ENCODE data around the gene CACUL1. TPM values are rescaled to one million over a fixed set of nuclear protein-coding genes. Genes with fewer than 3 reads are reported as not detected.
"Not testable (repeated sequence)": the region's sequence is repeated elsewhere in the genome, so short reads cannot be mapped to it uniquely, and the experiment has no call there.

The CACUL1 gene
- 24.1 TPM for polyA plus RNA-seq
- long read RNA-seq, donor 1, full-length matches to known transcripts: 9 of 9 reads
- long read RNA-seq, donor 1, partial matches to known transcripts: 0 of 9 reads
- long read RNA-seq, donor 1, other reads (novel, unspliced or antisense): 0 of 9 reads
- long read RNA-seq, donor 2, full-length matches to known transcripts: 19 of 19 reads
- long read RNA-seq, donor 2, partial matches to known transcripts: 0 of 19 reads
- long read RNA-seq, donor 2, other reads (novel, unspliced or antisense): 0 of 19 reads
- long read RNA-seq, donor 3: 0 reads
- long read RNA-seq, donor 4, full-length matches to known transcripts: 1 of 1 reads
- long read RNA-seq, donor 4, partial matches to known transcripts: 0 of 1 reads
- long read RNA-seq, donor 4, other reads (novel, unspliced or antisense): 0 of 1 reads
- long read RNA-seq, donor 5, full-length matches to known transcripts: 5 of 5 reads
- long read RNA-seq, donor 5, partial matches to known transcripts: 0 of 5 reads
- long read RNA-seq, donor 5, other reads (novel, unspliced or antisense): 0 of 5 reads
- long read RNA-seq, donor 6, full-length matches to known transcripts: 18 of 23 reads
- long read RNA-seq, donor 6, partial matches to known transcripts: 5 of 23 reads
- long read RNA-seq, donor 6, other reads (novel, unspliced or antisense): 0 of 23 reads
- long read RNA-seq, donor 7, full-length matches to known transcripts: 1 of 1 reads
- long read RNA-seq, donor 7, partial matches to known transcripts: 0 of 1 reads
- long read RNA-seq, donor 7, other reads (novel, unspliced or antisense): 0 of 1 reads
- long read RNA-seq, donor 8, full-length matches to known transcripts: 14 of 14 reads
- long read RNA-seq, donor 8, partial matches to known transcripts: 0 of 14 reads
- long read RNA-seq, donor 8, other reads (novel, unspliced or antisense): 0 of 14 reads
- long read RNA-seq, donor 9, full-length matches to known transcripts: 9 of 9 reads
- long read RNA-seq, donor 9, partial matches to known transcripts: 0 of 9 reads
- long read RNA-seq, donor 9, other reads (novel, unspliced or antisense): 0 of 9 reads
- long read RNA-seq, donor 10, full-length matches to known transcripts: 11 of 11 reads
- long read RNA-seq, donor 10, partial matches to known transcripts: 0 of 11 reads
- long read RNA-seq, donor 10, other reads (novel, unspliced or antisense): 0 of 11 reads
- long read RNA-seq, donor 11, full-length matches to known transcripts: 6 of 6 reads
- long read RNA-seq, donor 11, partial matches to known transcripts: 0 of 6 reads
- long read RNA-seq, donor 11, other reads (novel, unspliced or antisense): 0 of 6 reads

DNA sequence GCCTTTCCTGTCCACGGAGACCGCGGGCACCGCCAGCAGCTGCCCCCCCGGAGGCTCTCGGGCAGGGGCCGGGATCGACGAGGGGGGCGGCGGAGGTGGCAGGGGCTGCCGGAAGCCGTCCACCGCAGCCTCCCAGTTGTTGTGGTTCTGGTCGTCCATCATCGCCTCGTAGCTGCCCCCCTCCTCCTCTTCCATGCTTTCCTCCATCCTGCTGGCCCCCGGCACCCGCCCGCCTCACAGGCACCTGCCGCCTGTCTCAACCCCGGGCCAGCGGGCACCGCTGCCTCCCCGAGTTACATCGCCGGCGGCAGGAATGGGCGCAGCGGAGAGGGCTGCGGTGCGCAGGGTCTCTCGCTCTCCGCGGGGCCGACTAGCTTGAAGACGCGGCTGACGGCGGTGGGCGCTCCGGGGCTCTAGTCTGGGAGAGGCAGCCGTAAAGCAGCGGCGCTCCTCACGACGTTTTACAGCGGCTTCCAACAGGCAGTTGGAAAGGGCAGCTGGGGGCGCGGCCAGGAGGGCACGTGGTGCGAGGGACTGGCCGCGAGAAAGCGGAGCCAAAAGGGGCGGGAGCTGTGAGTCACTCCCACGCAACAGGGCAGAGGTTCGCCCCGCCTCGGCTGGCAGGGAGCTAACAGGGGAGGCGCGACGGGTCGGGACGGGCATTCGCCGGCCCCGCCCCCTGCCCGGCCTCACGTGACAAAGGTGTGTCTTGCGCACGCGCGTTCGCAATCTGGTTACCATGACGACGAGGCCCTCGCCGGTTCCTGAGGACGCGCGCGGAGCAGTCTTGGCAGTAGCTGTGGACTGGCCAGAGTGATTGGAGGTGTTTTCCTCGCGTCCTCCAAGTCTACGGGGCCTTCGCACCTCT, at the start of gene CACUL1:
Gene CACUL1 (minus strand): TSS at position 415 of the 868 bp plus-strand sequence. CDS start 208 bp downstream, at position 207.
- no peaks in the 10 kb centered on the region for H3K36me3 ChIP-seq (ENCODE audit: control insufficient read depth, insufficient read depth, low read length)
- H3K27me3 ChIP-seq (ENCODE audit: control insufficient read depth, insufficient read depth, low read length): no peaks in the 10 kb centered on the region
- H3K4me1 ChIP-seq (ENCODE audit: control insufficient read depth, insufficient read depth, low read length): peaks cover 2% of the 10 kb centered on the region
- DNase-seq: peak; percentile 100
- H3K4me3 ChIP-seq (ENCODE audit: low read length): peak within 1 kb of the TSS; percentile 83
- H3K27ac ChIP-seq (ENCODE audit: low read length): peak within 1 kb of the TSS; percentile 97
- no peaks in the 10 kb centered on the region for H3K9me3 ChIP-seq (ENCODE audit: control insufficient read depth, low read depth, low read length)
- no CpG with 5 or more reads among the region's 87 CpGs for WGBS (ENCODE audit: insufficient coverage, low lambda C conversion rate)

DNA sequence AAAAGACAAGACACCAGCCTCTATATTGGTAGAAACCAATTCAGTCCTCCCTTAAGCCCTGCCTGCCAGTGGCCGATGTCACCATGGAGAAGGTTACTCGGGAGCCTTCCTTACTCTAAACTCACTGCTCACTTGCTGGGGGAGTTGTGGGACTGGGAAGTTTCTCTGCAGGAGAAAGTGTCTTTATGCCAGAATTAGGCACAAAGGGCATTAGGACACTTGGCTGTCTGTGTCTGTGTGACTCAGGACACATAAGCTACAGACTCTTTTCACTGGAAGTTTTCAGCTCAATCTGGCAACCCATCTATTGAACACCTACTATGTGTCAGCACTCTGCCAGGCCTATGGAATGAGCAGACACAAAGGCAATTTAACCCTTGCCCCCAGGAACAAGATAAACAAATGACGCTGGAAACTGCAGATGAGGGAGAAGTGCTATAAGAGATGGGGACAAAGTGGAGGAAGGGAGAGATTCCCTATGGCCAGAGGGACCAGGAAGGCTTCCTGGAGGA, 49.5 kb upstream of the CACUL1 start:
- H3K9me3 ChIP-seq (ENCODE audit: control insufficient read depth, low read depth, low read length): no peaks in the 10 kb centered on the region
- DNase-seq: no peak
- H3K27ac ChIP-seq (ENCODE audit: low read length): no peak overlapping the region
- no peak overlapping the region for H3K4me3 ChIP-seq (ENCODE audit: low read length)
- H3K36me3 ChIP-seq (ENCODE audit: control insufficient read depth, insufficient read depth, low read length): no peaks in the 10 kb centered on the region
- no peaks in the 10 kb centered on the region for H3K4me1 ChIP-seq (ENCODE audit: control insufficient read depth, insufficient read depth, low read length)
- WGBS (ENCODE audit: insufficient coverage, low lambda C conversion rate): no CpG with 5 or more reads among the region's 3 CpGs
- H3K27me3 ChIP-seq (ENCODE audit: control insufficient read depth, insufficient read depth, low read length): no peaks in the 10 kb centered on the region

DNA sequence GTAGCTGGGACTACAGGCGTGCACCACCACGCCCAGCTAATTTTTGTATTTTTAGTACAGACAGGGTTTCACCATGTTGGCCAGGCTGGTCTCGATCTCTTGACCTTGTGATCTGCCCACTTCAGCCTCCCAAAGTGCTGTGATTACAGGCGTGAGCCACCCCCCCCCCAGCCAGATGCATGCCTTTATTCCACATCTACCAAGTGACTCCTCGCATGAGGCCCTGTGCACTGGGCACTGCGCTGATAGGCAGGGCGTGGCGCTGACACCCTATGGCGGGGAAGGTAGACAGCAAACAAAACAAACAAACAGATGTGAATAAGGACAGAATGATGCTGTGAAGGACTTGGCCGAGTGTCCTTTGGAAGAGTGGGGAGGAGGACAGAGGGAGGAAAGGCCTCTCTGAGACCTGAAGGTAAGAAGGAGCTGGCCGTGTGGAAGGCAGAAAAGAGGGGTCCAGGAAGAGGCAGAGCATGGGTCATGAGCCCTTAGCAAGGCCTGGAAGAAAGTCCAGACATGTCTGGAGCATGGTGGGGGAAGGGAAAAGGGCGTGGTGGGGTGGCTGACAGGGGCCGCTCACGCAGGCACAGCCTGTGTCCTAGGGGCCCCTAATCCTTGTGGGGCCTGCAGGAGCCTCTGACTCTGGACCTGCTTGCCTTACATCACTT, 47.5 kb upstream of the CACUL1 start:
- 60% methylated on average over 1 of the region's 14 CpGs for WGBS (ENCODE audit: insufficient coverage, low lambda C conversion rate)
- DNase-seq: no peak
- H3K4me1 ChIP-seq (ENCODE audit: control insufficient read depth, insufficient read depth, low read length): no peaks in the 10 kb centered on the region
- H3K27ac ChIP-seq (ENCODE audit: low read length): no peak overlapping the region
- H3K27me3 ChIP-seq (ENCODE audit: control insufficient read depth, insufficient read depth, low read length): no peaks in the 10 kb centered on the region
- H3K36me3 ChIP-seq (ENCODE audit: control insufficient read depth, insufficient read depth, low read length): no peaks in the 10 kb centered on the region
- no peak overlapping the region for H3K4me3 ChIP-seq (ENCODE audit: low read length)
- H3K9me3 ChIP-seq (ENCODE audit: control insufficient read depth, low read depth, low read length): no peaks in the 10 kb centered on the region

DNA sequence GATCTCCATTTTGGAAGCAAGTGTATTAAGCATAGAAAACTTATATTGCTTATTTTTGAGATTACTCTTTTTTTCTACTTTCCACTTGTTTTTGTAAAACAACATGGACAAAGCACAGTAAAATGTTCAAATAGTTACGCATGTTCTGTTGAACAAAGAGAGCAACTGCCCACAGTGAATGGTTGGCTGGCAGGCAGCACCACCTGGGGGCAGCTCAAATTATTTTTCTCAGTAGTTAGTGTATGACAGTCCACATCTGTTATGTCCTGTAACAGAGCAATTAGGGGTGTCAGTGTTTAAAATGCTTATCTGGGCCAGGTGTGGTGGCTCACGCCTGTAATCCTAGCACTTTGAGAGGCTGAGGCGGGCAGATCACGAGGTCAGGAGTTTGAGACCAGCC, 46.1 kb upstream of the CACUL1 start:
- Histone ChIP-seq H3K36me3 (ENCODE audit: control insufficient read depth, insufficient read depth, low read length) (no peaks in the 10 kb centered on the region), H3K27ac (ENCODE audit: low read length) (no peak overlapping the region), H3K4me3 (ENCODE audit: low read length) (no peak overlapping the region), H3K9me3 (ENCODE audit: control insufficient read depth, low read depth, low read length) (no peaks in the 10 kb centered on the region), H3K4me1 (ENCODE audit: control insufficient read depth, insufficient read depth, low read length) (no peaks in the 10 kb centered on the region), H3K27me3 (ENCODE audit: control insufficient read depth, insufficient read depth, low read length) (no peaks in the 10 kb centered on the region)
- no peak for DNase-seq
- no CpG with 5 or more reads among the region's 4 CpGs for WGBS (ENCODE audit: insufficient coverage, low lambda C conversion rate)

DNA sequence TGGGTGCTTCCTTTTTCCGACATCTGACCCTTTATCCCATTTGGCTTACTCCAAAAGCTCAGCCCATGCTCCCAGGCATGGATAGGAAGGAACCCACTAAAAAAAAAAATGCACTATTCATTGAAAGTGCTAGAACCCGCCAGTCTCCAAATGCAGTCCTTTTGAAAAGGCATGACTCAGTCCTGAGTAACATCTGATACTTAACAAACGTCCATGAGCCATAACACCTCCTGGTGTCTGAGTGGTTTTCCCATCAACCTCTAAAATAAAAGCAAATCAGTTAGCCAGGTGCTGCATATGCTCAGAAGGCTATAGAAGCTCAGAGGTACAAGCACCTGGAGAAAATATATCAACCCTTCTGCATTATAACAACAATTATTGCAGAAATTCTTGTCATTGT, 45.0 kb upstream of the CACUL1 start:
- no peaks in the 10 kb centered on the region for H3K4me1 ChIP-seq (ENCODE audit: control insufficient read depth, insufficient read depth, low read length)
- H3K27ac ChIP-seq (ENCODE audit: low read length): no peak overlapping the region
- H3K9me3 ChIP-seq (ENCODE audit: control insufficient read depth, low read depth, low read length): peaks cover 2% of the 10 kb centered on the region
- H3K4me3 ChIP-seq (ENCODE audit: low read length): no peak overlapping the region
- DNase-seq: no peak
- no peaks in the 10 kb centered on the region for H3K27me3 ChIP-seq (ENCODE audit: control insufficient read depth, insufficient read depth, low read length)
- no peaks in the 10 kb centered on the region for H3K36me3 ChIP-seq (ENCODE audit: control insufficient read depth, insufficient read depth, low read length)
- no CpG with 5 or more reads among the region's 3 CpGs for WGBS (ENCODE audit: insufficient coverage, low lambda C conversion rate)

DNA sequence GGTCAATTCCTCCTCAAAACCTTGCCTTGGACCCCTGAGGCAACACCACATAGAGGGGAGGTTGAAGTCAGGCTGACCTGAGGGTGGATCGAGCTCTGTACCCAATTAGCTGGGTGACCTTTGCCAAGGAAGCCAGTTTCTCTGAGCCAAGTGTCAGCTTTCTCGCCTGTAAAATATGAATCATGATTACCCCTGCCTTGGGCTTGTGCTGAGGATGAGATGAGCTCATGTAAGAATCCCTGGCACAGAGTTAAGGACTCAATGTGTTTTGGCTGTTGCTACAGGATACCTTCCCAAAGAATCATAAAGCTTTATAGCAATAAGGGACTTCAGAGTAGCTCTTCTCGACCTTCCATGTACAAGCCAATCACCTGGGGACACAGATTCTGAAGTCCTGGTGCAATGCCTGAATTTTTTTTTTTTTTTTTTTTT, 43.5 kb upstream of the CACUL1 start:
- DNase-seq: peak in 1 of 2 donors; percentile 7
- Histone ChIP-seq H3K36me3 (ENCODE audit: control insufficient read depth, insufficient read depth, low read length) (no peaks in the 10 kb centered on the region), H3K4me3 (ENCODE audit: low read length) (no peak overlapping the region), H3K9me3 (ENCODE audit: control insufficient read depth, low read depth, low read length) (peaks cover 2% of the 10 kb centered on the region), H3K27me3 (ENCODE audit: control insufficient read depth, insufficient read depth, low read length) (no peaks in the 10 kb centered on the region), H3K27ac (ENCODE audit: low read length) (no peak overlapping the region), H3K4me1 (ENCODE audit: control insufficient read depth, insufficient read depth, low read length) (no peaks in the 10 kb centered on the region)
- WGBS (ENCODE audit: insufficient coverage, low lambda C conversion rate): 33% methylated on average over 1 of the region's 3 CpGs

DNA sequence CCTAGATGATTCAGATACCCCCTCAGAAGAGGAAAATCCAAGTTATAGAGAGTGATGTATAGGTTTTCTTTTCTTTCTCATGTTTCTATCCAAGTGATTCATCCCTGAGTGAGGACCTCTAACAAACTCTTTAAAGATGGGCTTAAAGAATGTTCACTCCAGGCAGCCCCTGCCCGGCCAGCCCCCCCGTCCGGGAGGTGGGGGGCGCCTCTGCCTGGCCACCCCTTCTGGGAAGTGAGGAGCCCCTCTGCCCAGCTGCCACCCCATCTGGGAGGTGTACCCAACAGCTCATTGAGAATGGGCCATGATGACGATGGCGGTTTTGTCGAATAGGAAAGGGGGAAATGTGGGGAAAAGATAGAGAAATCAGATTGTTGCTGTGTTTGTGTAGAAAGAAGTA, 40.2 kb upstream of the CACUL1 start:
- H3K4me3 ChIP-seq (ENCODE audit: low read length); H3K27ac ChIP-seq (ENCODE audit: low read length); H3K4me1 ChIP-seq (ENCODE audit: control insufficient read depth, insufficient read depth, low read length); H3K9me3 ChIP-seq (ENCODE audit: control insufficient read depth, low read depth, low read length); DNase-seq; H3K36me3 ChIP-seq (ENCODE audit: control insufficient read depth, insufficient read depth, low read length); H3K27me3 ChIP-seq (ENCODE audit: control insufficient read depth, insufficient read depth, low read length): not testable (repeated sequence)
- no CpG with 5 or more reads among the region's 7 CpGs for WGBS (ENCODE audit: insufficient coverage, low lambda C conversion rate)

DNA sequence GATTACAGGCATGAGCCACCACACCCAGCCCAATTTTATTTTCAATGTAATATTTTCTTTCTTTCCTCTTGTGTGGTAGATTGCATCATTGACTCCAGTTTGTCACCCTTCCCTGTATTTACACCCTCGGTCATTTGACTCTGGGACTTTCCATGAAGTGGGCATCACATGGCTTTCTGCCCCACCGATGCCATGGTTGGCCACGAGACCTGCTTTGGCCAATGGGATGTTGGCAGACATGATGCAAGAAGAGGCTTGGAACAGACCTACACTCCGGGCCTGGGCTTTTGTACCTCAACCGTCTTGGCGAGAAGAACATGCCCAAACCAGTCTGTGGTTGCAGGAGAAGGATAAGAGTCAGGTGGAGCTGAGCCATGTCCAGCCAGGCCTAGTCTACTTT, 38.8 kb upstream of the CACUL1 start:
- no peak for DNase-seq
- no peaks in the 10 kb centered on the region for H3K36me3 ChIP-seq (ENCODE audit: control insufficient read depth, insufficient read depth, low read length)
- no peak overlapping the region for H3K4me3 ChIP-seq (ENCODE audit: low read length)
- H3K27me3 ChIP-seq (ENCODE audit: control insufficient read depth, insufficient read depth, low read length): no peaks in the 10 kb centered on the region
- peaks cover 2% of the 10 kb centered on the region for H3K9me3 ChIP-seq (ENCODE audit: control insufficient read depth, low read depth, low read length)
- no CpG with 5 or more reads among the region's 6 CpGs for WGBS (ENCODE audit: insufficient coverage, low lambda C conversion rate)
- H3K4me1 ChIP-seq (ENCODE audit: control insufficient read depth, insufficient read depth, low read length): no peaks in the 10 kb centered on the region
- H3K27ac ChIP-seq (ENCODE audit: low read length): no peak overlapping the region

DNA sequence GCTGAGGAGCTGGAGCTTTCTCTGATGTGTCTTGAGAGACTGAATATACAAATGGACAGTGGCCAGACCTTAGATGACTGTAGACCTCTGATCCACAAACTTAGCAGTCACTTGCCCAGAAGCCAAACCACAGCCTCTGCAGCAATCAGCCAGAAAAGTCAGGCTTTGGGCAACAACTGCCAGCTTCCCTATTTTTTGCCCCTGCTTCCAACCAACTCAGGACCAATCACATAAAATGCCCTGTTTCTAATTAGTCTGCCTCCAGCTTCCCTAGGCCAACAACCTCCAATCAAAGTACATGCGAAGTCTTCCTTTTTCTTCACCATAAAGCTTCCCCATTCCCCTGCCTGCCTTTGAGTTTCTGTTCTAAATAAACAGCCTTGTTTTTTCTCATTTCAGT, 37.8 kb upstream of the CACUL1 start:
- H3K27me3 ChIP-seq (ENCODE audit: control insufficient read depth, insufficient read depth, low read length): no peaks in the 10 kb centered on the region
- WGBS (ENCODE audit: insufficient coverage, low lambda C conversion rate): no CpG with 5 or more reads among the region's 1 CpG
- no peak for DNase-seq

More for the DNA sequence above, 37.8 kb upstream of the CACUL1 start:
- no peak overlapping the region for H3K4me3 ChIP-seq (ENCODE audit: low read length)
- H3K9me3 ChIP-seq (ENCODE audit: control insufficient read depth, low read depth, low read length): peaks cover 2% of the 10 kb centered on the region
- no peak overlapping the region for H3K27ac ChIP-seq (ENCODE audit: low read length)
- H3K36me3 ChIP-seq (ENCODE audit: control insufficient read depth, insufficient read depth, low read length): no peaks in the 10 kb centered on the region
- H3K4me1 ChIP-seq (ENCODE audit: control insufficient read depth, insufficient read depth, low read length): no peaks in the 10 kb centered on the region
